Measurements from ENCODE around the gene CFAP70. TPM values are rescaled to one million over a fixed set of nuclear protein-coding genes. Genes with fewer than 3 reads are reported as not detected.

The CFAP70 gene
- total RNA-seq: 10 to 100 TPM in 1 of 2 donors, 1 to 10 TPM in 1; 7.2 to 11.9 TPM

GRCh38 chr10:73358331-73359279 lies at the start of gene CFAP70:
Gene CFAP70 (minus strand): TSS chr10:73358864. CDS start chr10:73354796, 4,068 bp downstream.
- DNase-seq (ENCODE audit: low spot score): peak; percentile 93
- intact Hi-C loops (cut with DNase I): no loop called here
- WGBS: 1% methylated on average over 44 of the region's 45 CpGs

GRCh38 chr10:73408061-73408460 lies 49.4 kb upstream of the CFAP70 start:
- H3K4me3 ChIP-seq: no peak overlapping the region
- no peaks in the 10 kb centered on the region for H3K4me1 ChIP-seq (replicated peaks)

More at GRCh38 chr10:73358331-73359279, at the start of gene CFAP70:
- H3K4me3 ChIP-seq: peak within 1 kb of the TSS; percentile 57 to 61
- H3K9me3 ChIP-seq: no peaks in the 10 kb centered on the region
- peak in 1 of 4 experiments; percentile 7 for TF ChIP-seq CTCF (IDR thresholded peaks at IDR 0.05)
- TF ChIP-seq POLR2AphosphoS5 (IDR thresholded peaks at IDR 0.05): peak; percentile 90
- peak; percentile 28 for TF ChIP-seq POLR2A (IDR thresholded peaks at IDR 0.05)
- H3K27me3 ChIP-seq (replicated peaks; ENCODE audit: insufficient read depth): no peaks in the 10 kb centered on the region
- peak within 1 kb of the TSS; percentile 63 to 72 for H3K27ac ChIP-seq
- no peaks in the 10 kb centered on the region for H3K36me3 ChIP-seq
- no peaks in the 10 kb centered on the region for H3K4me1 ChIP-seq (replicated peaks)

GRCh38 chr10:73407495-73407894 lies 48.8 kb upstream of the CFAP70 start:
- Histone ChIP-seq H3K9me3 (no peaks in the 10 kb centered on the region), H3K36me3 (no peaks in the 10 kb centered on the region), H3K27ac (no peak overlapping the region), H3K27me3 (replicated peaks; ENCODE audit: insufficient read depth) (no peaks in the 10 kb centered on the region), H3K4me3 (no peak overlapping the region), H3K4me1 (replicated peaks) (no peaks in the 10 kb centered on the region)
- TF ChIP-seq POLR2AphosphoS5 (IDR thresholded peaks at IDR 0.05): no peak
- no peak for TF ChIP-seq POLR2A (IDR thresholded peaks at IDR 0.05)
- no peak for TF ChIP-seq CTCF (IDR thresholded peaks at IDR 0.05)
- 93% methylated on average over 1 of the region's 1 CpG for WGBS
- intact Hi-C loops (cut with DNase I): no loop called here
- no peak for DNase-seq (ENCODE audit: low spot score)

More at GRCh38 chr10:73408061-73408460, 49.4 kb upstream of the CFAP70 start:
- no peak for DNase-seq (ENCODE audit: low spot score)
- 91% methylated on average over 5 of the region's 5 CpGs for WGBS
- no peaks in the 10 kb centered on the region for H3K36me3 ChIP-seq
- TF ChIP-seq POLR2AphosphoS5 (IDR thresholded peaks at IDR 0.05): no peak
- TF ChIP-seq POLR2A (IDR thresholded peaks at IDR 0.05): no peak
- intact Hi-C loops (cut with DNase I): no loop called here
- no peaks in the 10 kb centered on the region for H3K27me3 ChIP-seq (replicated peaks; ENCODE audit: insufficient read depth)
- H3K27ac ChIP-seq: no peak overlapping the region
- no peaks in the 10 kb centered on the region for H3K9me3 ChIP-seq

- Histone ChIP-seq H3K36me3 (no peaks in the 10 kb centered on the region), H3K9me3 (no peaks in the 10 kb centered on the region), H3K4me3 (no peak overlapping the region), H3K4me1 (replicated peaks) (no peaks in the 10 kb centered on the region), H3K27me3 (replicated peaks; ENCODE audit: insufficient read depth) (no peaks in the 10 kb centered on the region), H3K27ac (no peak overlapping the region)
- TF ChIP-seq POLR2A (IDR thresholded peaks at IDR 0.05): no peak
- TF ChIP-seq CTCF (IDR thresholded peaks at IDR 0.05): no peak
- no peak for TF ChIP-seq POLR2AphosphoS5 (IDR thresholded peaks at IDR 0.05)
- WGBS: 93% methylated on average over 5 of the region's 5 CpGs
- intact Hi-C loops (cut with DNase I): no loop called here
- no peak for DNase-seq (ENCODE audit: low spot score)
These were observed 48.2 kb upstream of the CFAP70 start for GRCh38 chr10:73406846-73407245.

- intact Hi-C loops (cut with DNase I): no loop called here
- no peaks in the 10 kb centered on the region for H3K27me3 ChIP-seq (replicated peaks; ENCODE audit: insufficient read depth)
- H3K27ac ChIP-seq: no peak overlapping the region
- no peaks in the 10 kb centered on the region for H3K9me3 ChIP-seq
- DNase-seq (ENCODE audit: low spot score): no peak
- H3K4me1 ChIP-seq (replicated peaks): no peaks in the 10 kb centered on the region
- TF ChIP-seq CTCF (IDR thresholded peaks at IDR 0.05) (no peak), POLR2AphosphoS5 (IDR thresholded peaks at IDR 0.05) (no peak), POLR2A (IDR thresholded peaks at IDR 0.05) (no peak)
- no peaks in the 10 kb centered on the region for H3K36me3 ChIP-seq
- no peak overlapping the region for H3K4me3 ChIP-seq
- WGBS: 90% methylated on average over 3 of the region's 3 CpGs
These were observed 46.9 kb upstream of the CFAP70 start for GRCh38 chr10:73405556-73405955.

Measured in prostate gland (tissue), 2 donors.